HG02970 (cell line): ENCODE measurements around the gene DISP2.

ENCODE experiments used
- ATAC-seq: cut with Tn5 transposase; IDR thresholded peaks from one replicate; pipeline ENCODE4 v1.9.1; 2021; ENCODE audit warnings: mild to moderate bottlenecking, moderate library complexity, moderate number of reproducible peaks; ENCODE audit not compliant: unreplicated experiment, low FRiP score

Gene DISP2

DNA sequence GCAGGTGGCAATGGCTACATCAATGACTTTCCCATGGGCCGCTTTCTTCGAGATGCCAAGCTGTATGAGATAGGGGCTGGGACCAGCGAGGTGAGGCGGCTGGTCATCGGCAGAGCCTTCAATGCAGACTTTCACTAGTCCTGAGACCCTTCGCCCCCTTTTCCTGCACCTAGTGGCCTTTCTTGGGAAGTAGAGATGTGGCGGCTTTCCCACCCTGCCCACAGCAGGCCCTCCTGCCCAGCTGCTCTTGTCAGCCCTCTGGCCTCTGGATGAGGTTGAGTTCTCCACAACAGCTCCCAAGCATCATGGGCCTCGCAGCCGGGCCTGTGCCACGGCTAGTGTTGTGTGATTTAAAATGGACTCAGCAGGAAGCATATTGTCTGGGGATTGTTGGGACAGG, 60.1 kb downstream of the DISP2 start:
- ATAC-seq = no peak

GRCh38 chr15:40420071-40420713, 62.2 kb downstream of the DISP2 start:
- ATAC-seq = no peak

- no peak for ATAC-seq
Observed at GRCh38 chr15:40420793-40421192, 62.8 kb downstream of the DISP2 start.

- no peak for ATAC-seq
Observed at GRCh38 chr15:40421246-40422157, 63.5 kb downstream of the DISP2 start.

DNA sequence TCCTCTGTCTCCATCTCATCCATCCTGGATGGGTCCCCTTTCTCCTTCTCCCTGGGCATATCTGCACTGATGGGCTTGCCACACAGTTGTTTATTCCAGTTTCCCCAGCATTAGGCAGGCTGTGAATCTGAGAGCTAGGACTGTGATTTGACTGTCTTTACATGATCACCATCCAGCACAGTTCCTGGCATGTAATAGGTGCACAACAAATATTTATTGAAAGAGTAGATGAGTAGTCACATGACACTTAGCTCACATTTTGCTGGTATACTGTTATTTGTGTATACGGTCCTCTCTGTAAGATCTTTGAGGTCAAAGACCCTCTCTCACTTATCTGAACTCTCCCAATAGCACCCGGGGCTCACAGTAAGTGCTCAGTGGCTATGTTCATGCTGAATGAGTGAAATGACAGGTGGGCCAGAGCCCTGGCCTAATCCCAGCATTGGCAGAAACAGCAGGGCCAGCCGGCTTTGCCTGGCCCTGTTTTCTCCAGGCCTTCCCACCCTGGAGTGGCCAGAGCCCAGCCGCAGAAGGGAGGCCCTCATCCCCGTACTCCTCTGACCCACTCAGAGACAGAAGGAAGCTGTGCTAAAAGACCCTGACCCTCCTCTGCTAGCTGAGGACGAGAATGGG, 66.6 kb downstream of the DISP2 start:
- no peak for ATAC-seq

GRCh38 chr15:40425681-40426080, 67.7 kb downstream of the DISP2 start:
- ATAC-seq = no peak

DNA sequence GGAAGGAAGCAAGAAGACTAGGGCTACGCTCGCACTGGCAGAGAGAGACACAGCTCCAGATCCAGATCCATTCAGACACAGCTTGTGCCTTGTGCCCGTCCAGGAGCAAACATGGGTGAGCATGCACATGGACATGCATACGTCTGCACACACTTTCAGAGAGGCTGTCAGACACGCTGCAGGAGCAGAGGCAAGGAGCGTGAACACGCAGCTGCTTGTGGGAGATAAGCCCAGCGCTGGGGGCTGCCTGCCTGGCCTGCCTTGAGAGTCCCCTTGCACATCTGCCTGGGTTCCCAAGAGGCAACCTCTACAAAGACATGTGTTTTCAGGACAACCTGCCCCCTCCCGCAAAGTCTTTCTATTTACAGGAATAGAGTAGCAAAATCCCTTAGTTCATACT, 69.2 kb downstream of the DISP2 start:
- no peak for ATAC-seq

DNA sequence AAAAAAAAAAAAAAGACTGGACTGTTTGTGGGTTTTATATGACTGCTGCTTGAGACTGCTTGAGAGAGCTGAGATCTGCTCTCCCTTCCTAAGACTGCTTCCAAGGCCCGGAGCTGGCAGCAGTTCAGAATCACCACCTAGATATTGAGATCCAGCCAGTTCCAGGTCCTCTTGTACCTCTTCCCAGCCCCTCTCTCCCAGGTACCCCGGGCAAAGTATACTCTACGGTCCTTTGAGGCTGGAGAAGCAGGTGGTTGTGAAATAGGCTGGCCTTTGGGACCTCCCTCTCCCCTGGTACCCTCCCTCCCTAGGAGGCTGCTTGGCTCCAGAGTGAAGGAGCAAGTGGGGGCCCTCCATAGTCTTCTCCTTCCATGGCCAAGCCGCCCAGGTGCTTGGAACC, 70.2 kb downstream of the DISP2 start:
- ATAC-seq = no peak
